Posterior cingulate gyrus (tissue), 11 donors: Measurements from ENCODE around the gene PML.

Experiments used
- DNase-seq, 10 donors: peaks; one replicate each; pipeline versions ENCODE4 v3.0.0 to v3.0.0-alpha.2; 2020 to 2021; ENCODE audit warnings: mixed read lengths in 3 of 10
- intact Hi-C: fragments of 100-400 bp; cut with DNase I; formaldehyde crosslinking; loops from one replicate; pipeline ENCODE4 v1.15.1; 2023

Gene PML

GRCh38 chr15:73983211-73983727 is 11.2 kb upstream of the PML start:
- intact Hi-C loops = no loop called here
- peak in 2 of 10 donors; percentile 77 to 88 for DNase-seq

DNA sequence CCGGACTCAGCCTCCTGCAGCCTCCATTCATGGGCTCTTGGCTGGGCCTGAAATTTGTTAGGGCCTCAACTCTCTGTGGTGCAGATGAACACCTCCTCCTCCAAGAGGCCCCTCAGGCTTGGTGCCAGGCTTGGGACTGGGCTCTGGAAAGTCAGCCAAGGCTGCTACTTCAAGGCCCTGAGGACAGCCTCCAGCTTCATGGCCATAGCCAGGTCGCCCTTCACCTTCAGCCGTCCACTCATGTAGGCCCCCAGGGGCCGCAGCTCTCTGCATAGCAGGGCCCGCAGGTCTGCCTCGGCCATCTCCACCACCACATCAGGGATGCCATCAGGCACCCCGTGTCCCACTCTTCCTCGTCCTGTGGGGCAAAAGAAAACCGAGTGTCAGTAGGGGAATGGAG is 10.7 kb upstream of the PML start:
- intact Hi-C loops = no loop called here
- DNase-seq = peak in 1 of 10 donors; percentile 77

- no peak for DNase-seq
- intact Hi-C loops = no loop called here
These were observed 10.1 kb upstream of the PML start for GRCh38 chr15:73984208-73984979.

- intact Hi-C loops = no loop called here
- DNase-seq = no peak
These were observed 9.2 kb upstream of the PML start for GRCh38 chr15:73985101-73985873.

GRCh38 chr15:73986055-73986775 is 8.3 kb upstream of the PML start:
- DNase-seq = no peak
- intact Hi-C loops = no loop called here

GRCh38 chr15:73986776-73987056 is 7.8 kb upstream of the PML start:
- no peak for DNase-seq
- intact Hi-C loops = no loop called here

GRCh38 chr15:73987250-73987649 is 7.3 kb upstream of the PML start:
- intact Hi-C loops = no loop called here
- no peak for DNase-seq

GRCh38 chr15:73987681-73988444 is 6.7 kb upstream of the PML start:
- intact Hi-C loops = no loop called here
- no peak for DNase-seq

GRCh38 chr15:73988445-73988969 is 6.0 kb upstream of the PML start:
- intact Hi-C loops = no loop called here
- DNase-seq = no peak

DNA sequence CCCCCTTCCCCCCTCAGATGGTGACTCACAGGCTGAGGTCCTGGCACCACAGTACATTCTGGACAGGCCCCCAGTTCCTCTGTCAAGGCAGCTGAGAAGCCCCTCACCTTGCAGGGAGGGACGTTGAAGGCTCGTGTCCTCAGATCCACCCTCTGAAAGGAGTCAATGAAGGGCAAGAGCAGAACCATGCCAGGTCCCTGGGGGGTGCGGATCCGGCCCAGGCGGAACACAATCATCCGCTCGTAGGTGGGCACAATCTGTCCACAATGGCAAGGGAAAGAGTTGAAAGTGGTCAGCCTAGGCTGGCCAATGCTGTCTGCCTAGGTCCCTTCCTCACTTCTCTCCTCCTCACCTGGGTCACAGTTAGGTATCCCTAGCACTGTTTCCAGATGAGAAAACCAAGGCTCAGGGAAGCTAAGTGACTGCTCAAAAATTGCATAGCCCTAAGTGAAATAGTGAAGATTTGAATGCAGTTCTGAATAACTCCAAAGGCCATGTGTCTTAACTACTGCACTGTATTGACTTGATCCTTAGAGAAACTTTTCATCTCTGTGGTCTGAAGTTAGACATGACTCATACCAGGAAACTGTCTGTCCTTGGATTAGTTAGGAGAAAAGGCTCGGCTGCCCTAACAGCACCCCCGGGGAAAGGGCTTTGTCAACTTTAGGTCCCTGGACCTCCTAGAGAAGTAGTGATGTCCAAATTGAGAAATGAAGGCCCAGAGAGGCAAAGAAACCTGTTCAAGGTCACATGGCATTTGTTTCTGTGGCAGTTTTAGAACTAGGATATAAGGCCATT is 5.3 kb upstream of the PML start:
- intact Hi-C loops = no loop called here
- DNase-seq = no peak

DNA sequence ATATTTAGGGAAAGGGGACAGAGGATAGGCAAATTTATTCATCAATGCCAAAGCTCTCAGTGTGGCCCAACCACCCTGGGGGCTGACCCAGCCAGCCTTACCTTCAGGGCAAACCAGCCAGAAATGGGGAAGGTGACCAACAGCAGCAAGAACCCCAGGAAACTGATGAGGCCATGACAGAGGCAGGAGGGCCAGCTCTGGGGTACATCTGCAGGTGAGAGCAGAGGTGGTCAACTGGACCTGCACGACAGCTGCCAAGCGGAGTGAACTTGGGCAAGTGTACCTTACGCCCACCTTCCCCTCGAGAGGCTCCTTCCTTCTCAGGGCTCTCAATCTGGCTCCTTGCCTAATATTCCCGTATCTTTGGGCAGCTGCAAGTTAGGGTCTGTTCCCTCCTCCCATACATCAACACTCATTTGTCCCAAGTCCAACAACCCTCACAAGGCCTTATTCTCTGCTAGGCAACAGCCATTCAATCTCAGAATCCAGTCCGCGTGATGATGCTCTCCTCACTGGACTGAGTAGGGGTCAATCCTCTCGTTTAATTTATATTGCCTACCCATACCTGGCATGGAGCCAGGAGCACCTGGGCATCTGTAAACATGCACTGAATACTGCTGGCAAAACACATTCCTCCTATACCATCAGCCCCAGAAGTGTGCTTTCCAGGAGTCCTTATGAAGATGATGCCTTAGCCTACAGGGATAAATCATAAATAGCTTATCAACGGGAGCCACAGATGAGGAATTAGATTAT is 4.1 kb upstream of the PML start:
- intact Hi-C loops = loop anchor here (5.0 kb wide), 1 partner anchor 353 kb away; no protein-coding TSS in a partner anchor

GRCh38 chr15:73991260-73991659 is 3.3 kb upstream of the PML start:
- intact Hi-C loops = loop anchor here (5.0 kb wide), 1 partner anchor 354 kb away; no protein-coding TSS in a partner anchor
- peak in 2 of 10 donors; percentile 47 to 88 for DNase-seq

More for the DNA sequence above, 4.1 kb upstream of the PML start:
- no peak for DNase-seq

- intact Hi-C loops = loop anchor here (5.0 kb wide), 1 partner anchor 355 kb away; no protein-coding TSS in a partner anchor
- DNase-seq = peak; percentile 83 to 98 (median 90)
These were observed 2.6 kb upstream of the PML start, which contains the start of gene STOML1 for GRCh38 chr15:73991726-73992593. STOML1 (minus strand) TSS chr15:73992295; CDS start chr15:73992223, 72 bp downstream.

DNA sequence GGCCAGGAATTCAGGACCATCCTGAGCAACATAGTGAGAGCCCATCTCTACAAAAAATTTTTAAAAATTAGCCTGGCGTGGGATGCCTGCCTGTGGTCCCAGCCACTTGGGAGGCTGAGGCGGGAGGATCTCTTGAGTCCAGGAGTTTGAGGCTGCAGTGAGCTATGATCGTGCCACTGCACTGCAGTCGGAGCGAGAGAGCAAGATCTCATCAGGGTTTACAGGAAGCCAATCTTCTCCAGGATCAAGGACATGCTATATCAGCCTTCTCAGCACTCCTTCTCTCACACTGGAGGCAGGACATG is 2.0 kb upstream of the PML start:
- no peak for DNase-seq

DNA sequence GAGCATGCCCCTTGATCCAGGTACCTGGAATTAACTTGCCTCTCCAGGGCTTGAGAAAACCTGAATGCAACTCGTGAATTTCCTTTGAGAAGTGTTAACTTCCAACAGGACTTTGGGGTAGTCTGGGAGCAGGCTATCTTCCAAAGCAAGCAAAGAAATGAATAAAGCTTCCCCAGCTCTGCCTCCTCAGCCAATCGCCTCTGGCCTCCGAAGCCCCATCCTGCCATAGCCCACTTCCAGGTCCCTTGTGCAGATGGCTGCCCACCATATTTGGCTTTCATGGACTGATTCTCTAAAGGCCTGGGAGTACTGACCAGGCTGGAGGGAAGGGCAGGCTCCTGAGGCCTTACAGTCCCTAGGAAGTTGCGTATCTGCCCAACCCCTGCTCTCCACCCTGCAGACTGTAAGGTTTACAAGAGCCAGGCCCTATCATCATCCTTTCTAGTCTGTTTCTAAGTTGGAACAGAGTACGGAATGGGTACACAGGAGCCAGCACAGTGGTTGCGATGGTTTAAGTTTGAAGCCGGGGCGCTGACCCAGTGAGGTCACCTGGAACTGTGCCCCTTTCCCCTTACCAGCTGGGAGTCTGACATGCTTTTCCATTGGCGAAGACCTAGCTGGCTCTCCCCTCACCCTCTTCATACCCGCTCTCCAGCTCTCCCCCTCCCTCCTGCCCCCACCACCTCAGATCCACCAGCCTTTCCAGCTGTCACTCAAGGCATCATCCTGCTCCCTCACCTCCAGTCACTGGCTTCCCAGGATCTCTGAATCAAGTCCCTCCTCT is 1.1 kb upstream of the PML start:
- intact Hi-C loops = loop anchor here (5.0 kb wide), 1 partner anchor 356 kb away; no protein-coding TSS in a partner anchor
- no peak for DNase-seq

More for the DNA sequence above, 2.0 kb upstream of the PML start:
- intact Hi-C loops = loop anchor here (5.0 kb wide), 1 partner anchor 355 kb away; no protein-coding TSS in a partner anchor

DNA sequence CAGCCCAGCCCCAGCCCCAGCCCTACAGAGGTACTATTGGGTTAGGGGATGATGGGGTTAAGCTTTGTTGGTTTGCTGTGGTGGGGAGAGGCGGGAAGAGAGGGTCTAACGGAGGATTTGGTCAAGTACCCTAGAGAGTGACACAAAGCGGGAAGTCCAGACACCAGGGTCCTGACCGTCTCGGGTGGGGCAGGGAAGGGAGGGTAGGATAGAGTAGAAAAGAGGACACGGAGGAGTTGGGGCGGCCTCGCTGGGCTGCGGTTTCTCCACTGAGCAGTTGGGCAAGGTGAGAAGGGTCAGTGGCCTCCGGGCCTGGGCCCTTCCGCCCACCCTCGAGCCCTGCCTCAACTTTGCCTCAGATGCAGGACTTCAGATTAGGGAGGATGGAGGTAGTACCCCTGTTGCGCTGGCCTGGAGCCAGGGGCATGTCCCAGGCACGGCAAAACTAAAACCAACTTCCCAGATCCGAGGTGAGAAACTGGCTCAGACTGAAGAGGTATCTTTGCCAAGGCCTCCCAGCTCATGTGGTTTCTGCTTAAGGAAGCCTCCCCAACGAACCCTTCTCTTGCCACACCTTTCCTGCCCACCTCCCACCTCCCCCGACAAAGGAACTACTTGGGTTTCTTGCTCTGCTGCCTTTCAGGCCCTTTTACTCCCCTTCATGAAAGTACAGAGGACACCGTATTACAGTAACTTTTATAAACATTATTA is 551 bp downstream of the PML start:
- intact Hi-C loops = loop anchor here (5.0 kb wide), 1 partner anchor 358 kb away; no protein-coding TSS in a partner anchor
- DNase-seq = peak in 2 of 10 donors; percentile 20 to 83
